K562 (cell line): ENCODE results near the gene PSAP. TPM values are rescaled to one million over a fixed set of nuclear protein-coding genes. Genes with fewer than 3 reads are reported as not detected.

Experiments
- CREB3 ChIP-seq: fragments of 450-650 bp; conservative IDR thresholded peaks from 2 replicates; pipeline ENCODE4 v1.6.1; 2016; ENCODE audit warnings: missing genetic modification characterization, low read depth, mild to moderate bottlenecking, missing compliant biosample characterization, moderate library complexity
- EWSR1 ChIP-seq: fragments of 450-650 bp; IDR thresholded peaks from 2 replicates; pipeline ENCODE4 v1.6.1; 2018; ENCODE audit warnings: borderline replicate concordance, mild to moderate bottlenecking, low read depth, moderate library complexity; ENCODE audit not compliant: partially characterized antibody
- GATAD2B ChIP-seq: fragments of 450-650 bp; IDR thresholded peaks from 2 replicates; pipeline ENCODE4 v1.6.1; 2017; ENCODE audit warnings: mild to moderate bottlenecking, borderline replicate concordance
- HNRNPK ChIP-seq: fragments of 200-400 bp; formaldehyde crosslinking; IDR thresholded peaks from one replicate; pipeline ENCODE4 v1.6.1; 2018; ENCODE audit warnings: mild to moderate bottlenecking, low read depth, low read length; ENCODE audit not compliant: poor library complexity, severe bottlenecking
- NFATC3 ChIP-seq: fragments of 450-650 bp; IDR thresholded peaks from 2 replicates; pipeline ENCODE4 v1.6.1; 2017; ENCODE audit warnings: mild to moderate bottlenecking
- PBX2 ChIP-seq, 2 experiments: IDR thresholded peaks in 1 of 2; conservative IDR thresholded peaks in 1 of 2; 2 replicates each; pipeline ENCODE4 v1.6.1; 2016; ENCODE audit warnings: low read depth in 2 of 2, mild to moderate bottlenecking in 1 of 2, missing compliant biosample characterization in 1 of 2, missing genetic modification characterization in 1 of 2, moderate library complexity in 1 of 2
- SAFB ChIP-seq: fragments of 200-400 bp; formaldehyde crosslinking; IDR thresholded peaks from 2 replicates; pipeline ENCODE4 v1.6.1; 2017; ENCODE audit warnings: low read depth, low read length, borderline replicate concordance
- ZNF121 ChIP-seq: sonication (generic); formaldehyde crosslinking; conservative IDR thresholded peaks from 2 replicates; pipeline ENCODE4 v1.8.0; 2022; ENCODE audit warnings: missing genetic modification reagents
- polyA plus RNA-seq, 8 experiments: library from polyadenylated mRNA; depleted of rRNA in 4 of 8; stranded (reverse) in 5 of 8; unstranded in 3 of 8; fragments of >200 nt; fragmentation: Nextera tagmentation in 2 of 8; fragmentation: Illumina TruSeq in 1 of 8; extraction: Ambion mirVana in 2 of 8; extraction: Trizol in 1 of 8; gene quantifications; 2 replicates each; pipeline versions ENCODE4 v1.2.1 to v1.2.3, GENCODE V29; 2011 to 2014; ENCODE audit warnings: inconsistent platforms in 1 of 8, missing spikeins in 1 of 8
- total RNA-seq, 7 experiments: library from RNA; depleted of rRNA in 6 of 7; stranded (reverse); fragments of >200 nt in 6 of 7; fragmentation: Illumina TruSeq in 2 of 7; extraction: Trizol in 2 of 7; gene quantifications; 2 replicates each; pipeline versions ENCODE4 v1.2.1 to v1.2.3, GENCODE V29; 2011 to 2021; ENCODE audit warnings: low replicate concordance in 1 of 7
- TF ChIP-seq, protein P1 (sequence below), 2 experiments: fragments of 450-650 bp; IDR thresholded peaks; 2 replicates each; pipeline ENCODE4 v1.6.1; 2016; ENCODE audit warnings: mild to moderate bottlenecking in 2 of 2, borderline replicate concordance in 1 of 2, low read depth in 1 of 2, moderate library complexity in 1 of 2
- TF ChIP-seq, protein P2 (sequence below): fragments of 250-450 bp; sonication (Bioruptor Pico); IDR thresholded peaks from 2 replicates; pipeline ENCODE4 v1.6.1; 2021; ENCODE audit warnings: mild to moderate bottlenecking
- TF ChIP-seq, protein P3 (sequence below): fragments of 250-450 bp; sonication (Bioruptor Pico); IDR thresholded peaks from 2 replicates; pipeline ENCODE4 v1.4.0; 2020; ENCODE audit warnings: mild to moderate bottlenecking, moderate library complexity, borderline replicate concordance

Gene PSAP
- total and polyA plus RNA-seq, 9 of the 15 experiments (the other 6 are each of a cell fraction or from before 2014, with no cell fraction given) = 245 to 700 (median 429) TPM

GRCh38 chr10:71849461-71849908 lies 1.6 kb downstream of the PSAP start (continued):
- TF ChIP-seq, protein P1, sequence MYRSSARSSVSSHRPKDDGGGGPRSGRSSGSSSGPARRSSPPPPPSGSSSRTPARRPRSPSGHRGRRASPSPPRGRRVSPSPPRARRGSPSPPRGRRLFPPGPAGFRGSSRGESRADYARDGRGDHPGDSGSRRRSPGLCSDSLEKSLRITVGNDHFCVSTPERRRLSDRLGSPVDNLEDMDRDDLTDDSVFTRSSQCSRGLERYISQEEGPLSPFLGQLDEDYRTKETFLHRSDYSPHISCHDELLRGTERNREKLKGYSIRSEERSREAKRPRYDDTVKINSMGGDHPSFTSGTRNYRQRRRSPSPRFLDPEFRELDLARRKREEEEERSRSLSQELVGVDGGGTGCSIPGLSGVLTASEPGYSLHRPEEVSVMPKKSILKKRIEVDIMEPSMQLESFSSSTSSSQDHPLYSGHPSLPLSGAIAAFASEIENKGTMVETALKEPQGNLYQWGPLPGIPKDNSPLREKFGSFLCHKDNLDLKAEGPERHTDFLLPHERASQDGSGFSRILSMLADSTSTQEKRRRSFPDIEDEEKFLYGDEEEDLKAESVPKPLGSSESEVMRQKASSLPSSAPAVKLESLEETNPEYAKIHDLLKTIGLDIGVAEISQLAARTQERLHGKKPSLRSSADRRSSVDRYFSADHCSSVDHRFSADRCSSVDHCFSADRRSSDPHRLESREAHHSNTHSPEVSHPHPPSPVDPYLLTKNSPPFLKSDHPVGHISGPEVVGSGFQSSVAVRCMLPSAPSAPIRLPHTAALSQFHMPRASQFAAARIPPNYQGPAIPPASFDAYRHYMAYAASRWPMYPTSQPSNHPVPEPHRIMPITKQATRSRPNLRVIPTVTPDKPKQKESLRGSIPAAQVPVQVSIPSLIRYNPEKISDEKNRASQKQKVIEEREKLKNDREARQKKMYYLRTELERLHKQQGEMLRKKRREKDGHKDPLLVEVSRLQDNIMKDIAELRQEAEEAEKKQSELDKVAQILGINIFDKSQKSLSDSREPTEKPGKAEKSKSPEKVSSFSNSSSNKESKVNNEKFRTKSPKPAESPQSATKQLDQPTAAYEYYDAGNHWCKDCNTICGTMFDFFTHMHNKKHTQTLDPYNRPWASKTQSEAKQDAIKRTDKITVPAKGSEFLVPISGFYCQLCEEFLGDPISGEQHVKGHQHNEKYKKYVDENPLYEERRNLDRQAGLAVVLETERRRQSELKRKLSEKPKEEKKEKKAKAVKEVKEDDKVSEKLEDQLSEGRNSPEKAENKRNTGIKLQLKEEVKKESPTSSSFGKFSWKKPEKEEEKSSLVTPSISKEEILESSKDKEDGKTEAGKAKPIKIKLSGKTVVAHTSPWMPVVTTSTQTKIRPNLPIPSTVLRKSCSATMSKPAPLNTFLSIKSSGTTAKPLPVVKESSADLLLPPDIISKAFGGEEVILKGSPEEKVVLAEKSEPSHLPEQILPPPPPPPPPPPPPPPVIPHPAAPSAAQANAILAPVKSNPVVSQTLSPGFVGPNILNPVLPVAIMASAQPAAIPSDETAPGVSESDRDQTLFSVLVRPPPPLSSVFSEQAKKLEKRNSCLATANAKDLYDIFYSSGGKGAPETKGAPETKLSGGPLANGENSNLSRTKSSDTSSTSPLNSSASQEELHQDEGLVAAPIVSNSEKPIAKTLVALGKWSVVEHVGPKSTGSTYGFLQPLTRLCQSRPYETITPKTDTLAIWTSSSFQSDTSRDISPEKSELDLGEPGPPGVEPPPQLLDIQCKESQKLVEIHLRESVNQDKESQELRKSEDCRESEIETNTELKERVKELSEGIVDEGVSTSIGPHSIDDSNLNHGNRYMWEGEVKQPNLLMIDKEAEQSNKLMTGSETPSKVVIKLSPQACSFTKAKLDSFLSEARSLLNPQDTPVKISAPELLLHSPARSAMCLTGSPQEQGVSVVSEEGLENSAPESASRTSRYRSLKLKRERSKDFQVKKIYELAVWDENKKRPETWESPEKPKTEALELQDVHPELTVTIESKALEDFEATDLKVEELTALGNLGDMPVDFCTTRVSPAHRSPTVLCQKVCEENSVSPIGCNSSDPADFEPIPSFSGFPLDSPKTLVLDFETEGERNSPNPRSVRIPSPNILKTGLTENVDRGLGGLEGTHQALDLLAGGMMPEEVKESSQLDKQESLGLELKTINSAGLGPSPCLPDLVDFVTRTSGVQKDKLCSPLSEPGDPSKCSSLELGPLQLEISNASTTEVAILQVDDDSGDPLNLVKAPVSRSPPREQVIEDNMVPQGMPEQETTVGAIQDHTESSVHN (IDR thresholded peaks at IDR 0.05; ENCODE audit: borderline replicate concordance in 1 of 2, low read depth in 1 of 2) = no peak
- TF ChIP-seq CREB3 (tag) (no peak), NFATC3 (no peak), ZNF121 (CRISPR knock-in tag) (peak; percentile 100), HNRNPK (no peak), GATAD2B (no peak), PBX2 (CRISPR knock-in tag; IDR thresholded peaks at IDR 0.05; ENCODE audit: low read depth) (no peak), PBX2 (tag; conservative IDR thresholded peaks at IDR 0.05; ENCODE audit: low read depth) (no peak), EWSR1 (no peak), SAFB (no peak)
- TF ChIP-seq, protein P2, sequence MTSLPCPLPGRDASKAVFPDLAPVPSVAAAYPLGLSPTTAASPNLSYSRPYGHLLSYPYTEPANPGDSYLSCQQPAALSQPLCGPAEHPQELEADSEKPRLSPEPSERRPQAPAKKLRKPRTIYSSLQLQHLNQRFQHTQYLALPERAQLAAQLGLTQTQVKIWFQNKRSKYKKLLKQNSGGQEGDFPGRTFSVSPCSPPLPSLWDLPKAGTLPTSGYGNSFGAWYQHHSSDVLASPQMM (CRISPR knock-in tag) = no peak
- TF ChIP-seq, protein P3, sequence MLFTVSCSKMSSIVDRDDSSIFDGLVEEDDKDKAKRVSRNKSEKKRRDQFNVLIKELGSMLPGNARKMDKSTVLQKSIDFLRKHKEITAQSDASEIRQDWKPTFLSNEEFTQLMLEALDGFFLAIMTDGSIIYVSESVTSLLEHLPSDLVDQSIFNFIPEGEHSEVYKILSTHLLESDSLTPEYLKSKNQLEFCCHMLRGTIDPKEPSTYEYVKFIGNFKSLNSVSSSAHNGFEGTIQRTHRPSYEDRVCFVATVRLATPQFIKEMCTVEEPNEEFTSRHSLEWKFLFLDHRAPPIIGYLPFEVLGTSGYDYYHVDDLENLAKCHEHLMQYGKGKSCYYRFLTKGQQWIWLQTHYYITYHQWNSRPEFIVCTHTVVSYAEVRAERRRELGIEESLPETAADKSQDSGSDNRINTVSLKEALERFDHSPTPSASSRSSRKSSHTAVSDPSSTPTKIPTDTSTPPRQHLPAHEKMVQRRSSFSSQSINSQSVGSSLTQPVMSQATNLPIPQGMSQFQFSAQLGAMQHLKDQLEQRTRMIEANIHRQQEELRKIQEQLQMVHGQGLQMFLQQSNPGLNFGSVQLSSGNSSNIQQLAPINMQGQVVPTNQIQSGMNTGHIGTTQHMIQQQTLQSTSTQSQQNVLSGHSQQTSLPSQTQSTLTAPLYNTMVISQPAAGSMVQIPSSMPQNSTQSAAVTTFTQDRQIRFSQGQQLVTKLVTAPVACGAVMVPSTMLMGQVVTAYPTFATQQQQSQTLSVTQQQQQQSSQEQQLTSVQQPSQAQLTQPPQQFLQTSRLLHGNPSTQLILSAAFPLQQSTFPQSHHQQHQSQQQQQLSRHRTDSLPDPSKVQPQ (CRISPR knock-in tag) = no peak
